SK-N-MC (cell line): ENCODE results near the gene CCDC102A.

Experiments
- EZH2 ChIP-seq: fragments of 200-600 bp; sonication (generic); IDR thresholded peaks from one replicate; pipeline ENCODE4 v1.6.1; 2017; ENCODE audit warnings: antibody characterized with exemption
- POLR2AphosphoS5 ChIP-seq: IDR thresholded peaks from 2 replicates; pipeline ENCODE4 v1.6.1; 2012; ENCODE audit warnings: mild to moderate bottlenecking, low read depth, low read length, borderline replicate concordance

GRCh38 chr16:57489229-57489628, 47.1 kb downstream of the CCDC102A start:
- TF ChIP-seq POLR2AphosphoS5, result no peak
- no peak for TF ChIP-seq EZH2
